ENCODE data around the gene CADPS2. TPM values are rescaled to one million over a fixed set of nuclear protein-coding genes. Genes with fewer than 3 reads are reported as not detected.

The CADPS2 gene
- 13.2 and 19.1 TPM in 2 replicates for total RNA-seq (ENCODE audit: low replicate concordance)

GRCh38 chr7:122886357-122887081 is at the start of gene CADPS2:
CADPS2 (minus strand) TSS chr7:122886460; CDS start chr7:122886337, 123 bp downstream.
- Histone ChIP-seq H3F3A (ENCODE audit: low read depth) (peaks cover 23% of the 10 kb centered on the region), H3K4me1 (peaks cover 28% of the 10 kb centered on the region), H3K79me2 (ENCODE audit: low read depth) (no peaks in the 10 kb centered on the region), H3K36me3 (no peaks in the 10 kb centered on the region), H3K27ac (peak within 1 kb of the TSS; percentile 10), H3K4me3 (peak within 1 kb of the TSS; percentile 71), H3K9me3 (ENCODE audit: low read depth) (no peaks in the 10 kb centered on the region), H3K9ac (peak within 1 kb of the TSS; percentile 36), H3K4me2 (peak within 1 kb of the TSS; percentile 92), H2AFZ (replicated peaks) (peak within 1 kb of the TSS; percentile 92), H4K20me1 (ENCODE audit: low read depth) (peaks cover 6% of the 10 kb centered on the region), H3K27me3 (peaks cover 40% of the 10 kb centered on the region)
- DNase-seq (ENCODE audit: low spot score) = peak; percentile 92
- Mint-ChIP-seq H3K27ac (no peak within 1 kb of the TSS), H3K4me3 (peak within 1 kb of the TSS; percentile 95), H3K27me3 (ENCODE audit: insufficient read depth, low read depth) (peaks cover 8% of the 10 kb centered on the region), H3K36me3 (no peaks in the 10 kb centered on the region), H3K4me1 (peaks cover 33% of the 10 kb centered on the region), H3K9me3 (no peaks in the 10 kb centered on the region)
- TF ChIP-seq, protein P1, sequence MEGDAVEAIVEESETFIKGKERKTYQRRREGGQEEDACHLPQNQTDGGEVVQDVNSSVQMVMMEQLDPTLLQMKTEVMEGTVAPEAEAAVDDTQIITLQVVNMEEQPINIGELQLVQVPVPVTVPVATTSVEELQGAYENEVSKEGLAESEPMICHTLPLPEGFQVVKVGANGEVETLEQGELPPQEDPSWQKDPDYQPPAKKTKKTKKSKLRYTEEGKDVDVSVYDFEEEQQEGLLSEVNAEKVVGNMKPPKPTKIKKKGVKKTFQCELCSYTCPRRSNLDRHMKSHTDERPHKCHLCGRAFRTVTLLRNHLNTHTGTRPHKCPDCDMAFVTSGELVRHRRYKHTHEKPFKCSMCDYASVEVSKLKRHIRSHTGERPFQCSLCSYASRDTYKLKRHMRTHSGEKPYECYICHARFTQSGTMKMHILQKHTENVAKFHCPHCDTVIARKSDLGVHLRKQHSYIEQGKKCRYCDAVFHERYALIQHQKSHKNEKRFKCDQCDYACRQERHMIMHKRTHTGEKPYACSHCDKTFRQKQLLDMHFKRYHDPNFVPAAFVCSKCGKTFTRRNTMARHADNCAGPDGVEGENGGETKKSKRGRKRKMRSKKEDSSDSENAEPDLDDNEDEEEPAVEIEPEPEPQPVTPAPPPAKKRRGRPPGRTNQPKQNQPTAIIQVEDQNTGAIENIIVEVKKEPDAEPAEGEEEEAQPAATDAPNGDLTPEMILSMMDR (IDR thresholded peaks at IDR 0.05) = peak; percentile 34
- no peak for TF ChIP-seq EZH2phosphoT487 (IDR thresholded peaks at IDR 0.05)
- TF ChIP-seq EZH2 (IDR thresholded peaks at IDR 0.05) = peak; percentile 16

GRCh38 chr7:122935620-122936019 is 49.4 kb upstream of the CADPS2 start:
- Mint-ChIP-seq H3K27ac (no peak overlapping the region), H3K27me3 (ENCODE audit: insufficient read depth, low read depth) (no peaks in the 10 kb centered on the region), H3K4me1 (no peaks in the 10 kb centered on the region), H3K4me3 (no peak overlapping the region), H3K9me3 (no peaks in the 10 kb centered on the region), H3K36me3 (no peaks in the 10 kb centered on the region)
- H3K36me3 ChIP-seq = no peaks in the 10 kb centered on the region
- no peak overlapping the region for H3K9ac ChIP-seq
- H3K27ac ChIP-seq = no peak overlapping the region
- no peak overlapping the region for H3K4me3 ChIP-seq
- H3K4me2 ChIP-seq = no peak overlapping the region
- no peak overlapping the region for H2AFZ ChIP-seq (replicated peaks)
- H3F3A ChIP-seq (ENCODE audit: low read depth) = no peaks in the 10 kb centered on the region
- H3K27me3 ChIP-seq = no peaks in the 10 kb centered on the region
- H3K79me2 ChIP-seq (ENCODE audit: low read depth) = no peaks in the 10 kb centered on the region
- no peak for DNase-seq (ENCODE audit: low spot score)
- H3K9me3 ChIP-seq (ENCODE audit: low read depth) = no peaks in the 10 kb centered on the region
- no peaks in the 10 kb centered on the region for H3K4me1 ChIP-seq
- TF ChIP-seq, protein P1 (IDR thresholded peaks at IDR 0.05) = no peak
- H4K20me1 ChIP-seq (ENCODE audit: low read depth) = no peaks in the 10 kb centered on the region

GRCh38 chr7:122919643-122920181 is 33.5 kb upstream of the CADPS2 start:
- H3K4me3 Mint-ChIP-seq = no peak overlapping the region
- no peak overlapping the region for H3K4me2 ChIP-seq
- H3K27ac Mint-ChIP-seq = no peak overlapping the region
- H2AFZ ChIP-seq (replicated peaks) = no peak overlapping the region
- H3K36me3 ChIP-seq = no peaks in the 10 kb centered on the region
- no peaks in the 10 kb centered on the region for H3F3A ChIP-seq (ENCODE audit: low read depth)
- H3K4me1 ChIP-seq = no peaks in the 10 kb centered on the region
- H3K9me3 Mint-ChIP-seq = no peaks in the 10 kb centered on the region
- H3K27me3 Mint-ChIP-seq (ENCODE audit: insufficient read depth, low read depth) = no peaks in the 10 kb centered on the region
- no peaks in the 10 kb centered on the region for H3K27me3 ChIP-seq
- no peaks in the 10 kb centered on the region for H4K20me1 ChIP-seq (ENCODE audit: low read depth)
- TF ChIP-seq EZH2phosphoT487 (IDR thresholded peaks at IDR 0.05) (no peak), EZH2 (IDR thresholded peaks at IDR 0.05) (no peak)
- TF ChIP-seq, protein P1 (IDR thresholded peaks at IDR 0.05) = no peak
- no peak overlapping the region for H3K4me3 ChIP-seq
- H3K79me2 ChIP-seq (ENCODE audit: low read depth) = no peaks in the 10 kb centered on the region
- no peak overlapping the region for H3K9ac ChIP-seq
- H3K27ac ChIP-seq = no peak overlapping the region
- no peaks in the 10 kb centered on the region for H3K9me3 ChIP-seq (ENCODE audit: low read depth)
- no peaks in the 10 kb centered on the region for H3K36me3 Mint-ChIP-seq
- peaks cover 6% of the 10 kb centered on the region for H3K4me1 Mint-ChIP-seq
- DNase-seq (ENCODE audit: low spot score) = no peak

Measured in neural progenitor cell (in vitro differentiated cells).